Keratinocyte (primary cell): ENCODE data around the gene NRBP1. TPM values are rescaled to one million over a fixed set of nuclear protein-coding genes. Genes with fewer than 3 reads are reported as not detected.
"Not testable (repeated sequence)": the region's sequence is repeated elsewhere in the genome, so short reads cannot be mapped to it uniquely, and the experiment has no call there.

Experiments
- DNase-seq: peaks from one replicate; pipeline ENCODE4 v3.0.0-alpha.2; 2011; ENCODE audit warnings: low read depth, missing footprints, low spot score
- FAIRE-seq: peaks from 2 replicates; lab custom pipeline; 2011; peaks lifted over from hg19 to GRCh38; lab: Jason Lieb, UNC
- H2AFZ ChIP-seq: 2 replicates; pipeline ENCODE4 v1.6.0; 2012; ENCODE audit warnings: low read length, control low read depth, inconsistent platforms; ENCODE audit not compliant: control insufficient read depth
- H3K27ac ChIP-seq: 2 replicates; pipeline ENCODE4 v1.5.1; 2011; ENCODE audit warnings: low read length; ENCODE audit not compliant: control insufficient read depth, insufficient read depth
- H3K27me3 ChIP-seq: 3 replicates; pipeline ENCODE4 v1.6.0; 2011; ENCODE audit warnings: low read length; ENCODE audit not compliant: control insufficient read depth, insufficient read depth; ENCODE audit errors: extremely low read depth
- H3K36me3 ChIP-seq, 2 experiments: 2 replicates in 1 of 2; 3 replicates in 1 of 2; pipeline ENCODE4 v1.5.1; 2011; ENCODE audit warnings: low read length in 2 of 2, mild to moderate bottlenecking in 1 of 2; ENCODE audit not compliant: control insufficient read depth in 2 of 2, insufficient read depth in 2 of 2; ENCODE audit errors: extremely low read depth in 1 of 2
- H3K4me1 ChIP-seq: 3 replicates; pipeline ENCODE4 v1.5.1; 2011; ENCODE audit warnings: low read length; ENCODE audit not compliant: control insufficient read depth, insufficient read depth; ENCODE audit errors: extremely low read depth
- H3K4me2 ChIP-seq: 3 replicates; pipeline ENCODE4 v1.6.0; 2011; ENCODE audit warnings: low read depth, low read length; ENCODE audit not compliant: control insufficient read depth, insufficient read depth; ENCODE audit errors: extremely low read depth
- H3K4me3 ChIP-seq, 3 experiments: fragments of 200-600 bp in 1 of 3; sonication (generic) in 1 of 3; 2 replicates in 2 of 3; 3 replicates in 1 of 3; pipeline ENCODE4 v1.5.1; 2011 to 2016; ENCODE audit warnings: low read length in 3 of 3, mild to moderate bottlenecking in 3 of 3, control low read depth in 2 of 3, inconsistent platforms in 1 of 3, low read depth in 1 of 3, mixed read lengths in 1 of 3, mixed run types in 1 of 3, moderate library complexity in 1 of 3; ENCODE audit not compliant: control insufficient read depth in 2 of 3, insufficient read depth in 2 of 3; ENCODE audit errors: extremely low read depth in 1 of 3
- H3K79me2 ChIP-seq: 2 replicates; pipeline ENCODE4 v1.6.0; 2012; ENCODE audit warnings: low read length; ENCODE audit not compliant: control insufficient read depth, insufficient read depth
- H3K9ac ChIP-seq: 3 replicates; pipeline ENCODE4 v1.6.0; 2011; ENCODE audit warnings: low read length; ENCODE audit not compliant: control insufficient read depth, insufficient read depth; ENCODE audit errors: extremely low read depth
- H3K9me1 ChIP-seq: 3 replicates; pipeline ENCODE4 v1.6.0; 2011; ENCODE audit warnings: low read length; ENCODE audit not compliant: control insufficient read depth, insufficient read depth; ENCODE audit errors: extremely low read depth
- H3K9me3 ChIP-seq: 2 replicates; pipeline ENCODE4 v1.5.1; 2012; ENCODE audit warnings: low read depth, low read length; ENCODE audit not compliant: control insufficient read depth
- H4K20me1 ChIP-seq: 3 replicates; pipeline ENCODE4 v1.6.0; 2011; ENCODE audit warnings: low read length; ENCODE audit not compliant: control insufficient read depth, insufficient read depth; ENCODE audit errors: extremely low read depth
- CTCF ChIP-seq, 3 experiments: IDR thresholded peaks in 1 of 3; conservative IDR thresholded peaks in 1 of 3; optimal IDR thresholded peaks in 1 of 3; 2 replicates in 2 of 3; 3 replicates in 1 of 3; pipeline versions ENCODE3 to v1.5.1; 2011; ENCODE audit warnings: low read length in 3 of 3, mild to moderate bottlenecking in 3 of 3, moderate library complexity in 2 of 3, control low read depth in 1 of 3, inconsistent platforms in 1 of 3; ENCODE audit not compliant: insufficient read depth in 2 of 3; ENCODE audit errors: extremely low read depth in 1 of 3
- EZH2 ChIP-seq: IDR thresholded peaks from one replicate; pipeline ENCODE4 v1.6.1; 2012; ENCODE audit warnings: inconsistent platforms, mild to moderate bottlenecking, low read length, moderate library complexity
- dilution Hi-C: fragments of 300-500 bp; cut with MboI; formaldehyde crosslinking; loops from one replicate; pipeline ENCODE4 v1.7.0; 2020; ENCODE audit warnings: low sequenced_read_pairs; ENCODE audit not compliant: extremely low pct_ligation_motif_present
- polyA plus RNA-seq, 5 experiments: library from polyadenylated mRNA; depleted of rRNA in 3 of 5; stranded (reverse) in 3 of 5; stranded (forward) in 1 of 5; unstranded in 1 of 5; fragments of >200 nt; gene quantifications; 1 replicate in 1 of 5; 2 replicates in 3 of 5; 3 replicates in 1 of 5; pipeline versions ENCODE4 v1.2.1 to v1.2.3, GENCODE V29; 2011 to 2012; ENCODE audit warnings: missing spikeins in 2 of 5, low read depth in 1 of 5, low replicate concordance in 1 of 5

Gene NRBP1
- polyA plus RNA-seq, 1 donor (not counting 4 experiments of a cell fraction or from before 2014, with no cell fraction given): 148 TPM

DNA sequence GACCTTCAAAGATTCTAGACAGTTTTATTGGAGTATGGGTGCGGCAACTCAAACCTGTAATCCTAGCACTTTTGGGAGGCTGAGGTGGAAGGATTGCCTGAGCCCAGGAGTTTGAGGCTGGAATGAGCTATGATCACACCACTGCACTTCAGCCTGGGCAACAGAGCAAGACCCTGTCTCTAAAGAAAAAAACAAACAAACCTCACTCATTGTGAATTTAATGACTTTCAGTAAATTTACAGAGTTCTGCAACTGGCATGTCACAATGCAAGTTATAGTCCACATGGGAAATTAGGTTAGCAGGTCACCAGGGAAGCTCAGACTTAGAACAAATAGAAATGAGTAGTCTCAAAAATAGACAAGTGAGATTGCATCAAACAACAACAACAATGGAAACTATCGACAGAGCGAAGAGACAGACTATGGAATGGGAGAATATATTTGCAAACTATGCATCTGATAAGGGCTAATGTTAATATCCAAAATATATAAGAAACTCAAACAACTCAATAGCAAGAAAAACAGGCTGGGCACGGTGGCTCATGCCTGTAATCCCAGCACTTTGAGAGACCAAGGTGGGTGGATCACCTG, 6.7 kb upstream of the NRBP1 start:
- dilution Hi-C loops: no loop called here

DNA sequence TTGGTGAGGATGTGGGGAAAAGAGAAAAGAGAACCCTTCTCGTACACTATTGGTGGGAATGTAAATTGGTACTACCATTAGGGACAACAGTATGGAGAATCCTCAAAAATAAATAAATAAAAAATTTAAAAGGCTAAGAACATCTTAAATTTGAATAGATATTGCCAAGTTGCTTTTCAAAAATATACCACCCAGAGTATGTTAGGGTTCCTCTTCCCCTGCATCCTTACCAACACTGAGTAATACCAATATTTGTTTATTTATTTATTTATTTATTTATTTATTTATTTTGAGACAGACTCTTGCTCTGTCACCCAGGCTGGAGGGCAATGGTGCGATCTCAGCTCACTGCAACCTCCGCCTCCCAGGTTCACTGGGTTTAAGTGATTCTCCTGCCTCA, 5.5 kb upstream of the NRBP1 start:
- no peak overlapping the region for H3K27ac ChIP-seq
- H3K4me2 ChIP-seq: no peak overlapping the region
- H3K27me3 ChIP-seq: no peaks in the 10 kb centered on the region
- no peak overlapping the region for H2AFZ ChIP-seq
- no peak for DNase-seq
- H3K79me2 ChIP-seq: no peaks in the 10 kb centered on the region
- H3K36me3 ChIP-seq: no peaks in the 10 kb centered on the region
- H3K9me1 ChIP-seq: no peaks in the 10 kb centered on the region
- peaks cover 4% of the 10 kb centered on the region for H3K4me1 ChIP-seq
- FAIRE-seq: no peak
- H4K20me1 ChIP-seq: no peaks in the 10 kb centered on the region
- H3K4me3 ChIP-seq: no peak overlapping the region
- TF ChIP-seq CTCF (optimal IDR thresholded peaks at IDR 0.05 in 1 of 3, IDR thresholded peaks at IDR 0.05 in 1 of 3, conservative IDR thresholded peaks at IDR 0.05 in 1 of 3; ENCODE audit: extremely low read depth in 1 of 3, insufficient read depth in 2 of 3, low read length in 3 of 3) (no peak), EZH2 (no peak)
- dilution Hi-C loops: no loop called here
- no peaks in the 10 kb centered on the region for H3K9me3 ChIP-seq
- H3K9ac ChIP-seq: no peak overlapping the region

More for the DNA sequence above, 6.7 kb upstream of the NRBP1 start:
- H3K4me2 ChIP-seq: no peak overlapping the region
- no peak for FAIRE-seq
- no peak overlapping the region for H3K27ac ChIP-seq
- H3K79me2 ChIP-seq: no peaks in the 10 kb centered on the region
- H3K4me1 ChIP-seq: no peaks in the 10 kb centered on the region
- no peaks in the 10 kb centered on the region for H4K20me1 ChIP-seq
- H2AFZ ChIP-seq: no peak overlapping the region
- no peaks in the 10 kb centered on the region for H3K36me3 ChIP-seq
- TF ChIP-seq CTCF (optimal IDR thresholded peaks at IDR 0.05 in 1 of 3, IDR thresholded peaks at IDR 0.05 in 1 of 3, conservative IDR thresholded peaks at IDR 0.05 in 1 of 3; ENCODE audit: extremely low read depth in 1 of 3, insufficient read depth in 2 of 3, low read length in 3 of 3) (no peak), EZH2 (no peak)
- no peak for DNase-seq
- H3K9me1 ChIP-seq: no peaks in the 10 kb centered on the region
- no peaks in the 10 kb centered on the region for H3K9me3 ChIP-seq
- H3K9ac ChIP-seq: no peak overlapping the region
- no peaks in the 10 kb centered on the region for H3K27me3 ChIP-seq
- no peak overlapping the region for H3K4me3 ChIP-seq

GRCh38 chr2:27425039-27425438, 3.4 kb upstream of the NRBP1 start:
- peaks cover 11% of the 10 kb centered on the region for H3K79me2 ChIP-seq
- H4K20me1 ChIP-seq, H3K4me3 ChIP-seq, H3K4me2 ChIP-seq, H3K27me3 ChIP-seq, H3K9me1 ChIP-seq, H2AFZ ChIP-seq, H3K36me3 ChIP-seq, H3K27ac ChIP-seq, H3K4me1 ChIP-seq, H3K9ac ChIP-seq, dilution Hi-C loops, DNase-seq, H3K9me3 ChIP-seq, FAIRE-seq: not testable (repeated sequence)
